Measurements from ENCODE around the gene LRRTM4. TPM values are rescaled to one million over a fixed set of nuclear protein-coding genes. Genes with fewer than 3 reads are reported as not detected.

The LRRTM4 gene
- total RNA-seq, 1 donor from 2014 or later, result not detected

- peak; percentile 9 for DNase-seq (ENCODE audit: low read depth)
- no peaks in the 10 kb centered on the region for H3K27me3 ChIP-seq (ENCODE audit: control insufficient read depth, insufficient read depth, low read length)
- H3K4me3 ChIP-seq (ENCODE audit: low read depth, low read length), result no peak overlapping the region
- no peaks in the 10 kb centered on the region for H3K36me3 ChIP-seq (ENCODE audit: control insufficient read depth, insufficient read depth, low read length)
- no peak for TF ChIP-seq CTCF (IDR thresholded peaks at IDR 0.05; ENCODE audit: insufficient read depth, low read length, poor library complexity, severe bottlenecking)
Observed at GRCh38 chr2:76867854-76868253, 654.3 kb downstream of the LRRTM4 start.

- no peak overlapping the region for H3K4me3 ChIP-seq (ENCODE audit: low read depth, low read length)
- DNase-seq (ENCODE audit: low read depth), result no peak
- H3K27me3 ChIP-seq (ENCODE audit: control insufficient read depth, insufficient read depth, low read length), result no peaks in the 10 kb centered on the region
- no peak for TF ChIP-seq CTCF (IDR thresholded peaks at IDR 0.05; ENCODE audit: insufficient read depth, low read length, poor library complexity, severe bottlenecking)
- H3K36me3 ChIP-seq (ENCODE audit: control insufficient read depth, insufficient read depth, low read length), result no peaks in the 10 kb centered on the region
Observed at GRCh38 chr2:76866464-76866863, 655.7 kb downstream of the LRRTM4 start.

- TF ChIP-seq CTCF (IDR thresholded peaks at IDR 0.05; ENCODE audit: insufficient read depth, low read length, poor library complexity, severe bottlenecking), result no peak
- no peak overlapping the region for H3K4me3 ChIP-seq (ENCODE audit: low read depth, low read length)
- DNase-seq (ENCODE audit: low read depth), result no peak
- H3K27me3 ChIP-seq (ENCODE audit: control insufficient read depth, insufficient read depth, low read length), result no peaks in the 10 kb centered on the region
- H3K36me3 ChIP-seq (ENCODE audit: control insufficient read depth, insufficient read depth, low read length), result no peaks in the 10 kb centered on the region
Observed at GRCh38 chr2:76862901-76863300, 659.3 kb downstream of the LRRTM4 start.

- no peak for TF ChIP-seq CTCF (IDR thresholded peaks at IDR 0.05; ENCODE audit: insufficient read depth, low read length, poor library complexity, severe bottlenecking)
- no peak overlapping the region for H3K4me3 ChIP-seq (ENCODE audit: low read depth, low read length)
- DNase-seq (ENCODE audit: low read depth), result no peak
- no peaks in the 10 kb centered on the region for H3K27me3 ChIP-seq (ENCODE audit: control insufficient read depth, insufficient read depth, low read length)
- H3K36me3 ChIP-seq (ENCODE audit: control insufficient read depth, insufficient read depth, low read length), result no peaks in the 10 kb centered on the region
Observed at GRCh38 chr2:76861708-76862107, 660.5 kb downstream of the LRRTM4 start.

- no peak for DNase-seq (ENCODE audit: low read depth)
- Histone ChIP-seq H3K36me3 (ENCODE audit: control insufficient read depth, insufficient read depth, low read length) (no peaks in the 10 kb centered on the region), H3K27me3 (ENCODE audit: control insufficient read depth, insufficient read depth, low read length) (no peaks in the 10 kb centered on the region), H3K4me3 (ENCODE audit: low read depth, low read length) (no peak overlapping the region)
- TF ChIP-seq CTCF (IDR thresholded peaks at IDR 0.05; ENCODE audit: insufficient read depth, low read length, poor library complexity, severe bottlenecking), result no peak
Observed at GRCh38 chr2:76851000-76851399, 671.2 kb downstream of the LRRTM4 start.

GRCh38 chr2:76849086-76849485 lies 673.1 kb downstream of the LRRTM4 start:
- no peak for TF ChIP-seq CTCF (IDR thresholded peaks at IDR 0.05; ENCODE audit: insufficient read depth, low read length, poor library complexity, severe bottlenecking)
- no peak overlapping the region for H3K4me3 ChIP-seq (ENCODE audit: low read depth, low read length)
- DNase-seq (ENCODE audit: low read depth), result no peak
- H3K27me3 ChIP-seq (ENCODE audit: control insufficient read depth, insufficient read depth, low read length), result no peaks in the 10 kb centered on the region
- H3K36me3 ChIP-seq (ENCODE audit: control insufficient read depth, insufficient read depth, low read length), result no peaks in the 10 kb centered on the region

Measured in kidney epithelial cell (primary cell).